Suprapubic skin (tissue), 3 donors: ENCODE results near the gene MOB1A.

Source experiments
- EP300 ChIP-seq: sonication (generic); formaldehyde crosslinking; IDR thresholded peaks from one replicate; pipeline ENCODE4 v1.6.1; 2017; ENCODE audit warnings: antibody characterized with exemption
- POLR2A ChIP-seq, 2 donors: fragments of 450-650 bp; IDR thresholded peaks; one replicate each; pipeline ENCODE4 v1.6.1; 2017; ENCODE audit warnings: antibody characterized with exemption in 2 of 2, mild to moderate bottlenecking in 2 of 2, moderate library complexity in 2 of 2
- TF ChIP-seq, protein P1 (sequence below), 2 donors: fragments of 200-600 bp in 1 of 2; fragments of 450-650 bp in 1 of 2; sonication (generic) in 1 of 2; IDR thresholded peaks; one replicate each; pipeline ENCODE4 v1.5.1; 2016 to 2019; ENCODE audit warnings: antibody characterized with exemption in 2 of 2, mild to moderate bottlenecking in 1 of 2, moderate library complexity in 1 of 2

DNA sequence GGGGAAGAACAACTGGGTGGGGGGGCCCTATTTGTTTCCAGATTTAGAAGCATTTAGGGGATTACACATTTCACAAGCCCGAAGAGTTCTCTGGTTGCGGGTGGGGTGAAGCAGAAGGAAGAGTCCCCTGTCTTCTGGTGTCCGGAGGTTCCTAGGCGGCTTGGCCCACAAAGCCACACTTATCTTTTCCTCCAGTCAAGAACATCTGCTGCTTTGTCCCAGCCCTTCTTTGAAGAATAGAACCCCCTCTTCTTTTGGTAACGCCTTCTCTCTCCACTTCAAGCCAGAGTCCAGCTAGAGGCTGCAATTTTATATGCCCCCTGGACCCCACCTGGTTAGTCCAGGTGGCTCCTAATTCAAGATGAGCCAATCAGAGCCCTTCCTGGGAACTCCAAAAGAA lies 46.8 kb downstream of the MOB1A start:
- TF ChIP-seq, protein P1, sequence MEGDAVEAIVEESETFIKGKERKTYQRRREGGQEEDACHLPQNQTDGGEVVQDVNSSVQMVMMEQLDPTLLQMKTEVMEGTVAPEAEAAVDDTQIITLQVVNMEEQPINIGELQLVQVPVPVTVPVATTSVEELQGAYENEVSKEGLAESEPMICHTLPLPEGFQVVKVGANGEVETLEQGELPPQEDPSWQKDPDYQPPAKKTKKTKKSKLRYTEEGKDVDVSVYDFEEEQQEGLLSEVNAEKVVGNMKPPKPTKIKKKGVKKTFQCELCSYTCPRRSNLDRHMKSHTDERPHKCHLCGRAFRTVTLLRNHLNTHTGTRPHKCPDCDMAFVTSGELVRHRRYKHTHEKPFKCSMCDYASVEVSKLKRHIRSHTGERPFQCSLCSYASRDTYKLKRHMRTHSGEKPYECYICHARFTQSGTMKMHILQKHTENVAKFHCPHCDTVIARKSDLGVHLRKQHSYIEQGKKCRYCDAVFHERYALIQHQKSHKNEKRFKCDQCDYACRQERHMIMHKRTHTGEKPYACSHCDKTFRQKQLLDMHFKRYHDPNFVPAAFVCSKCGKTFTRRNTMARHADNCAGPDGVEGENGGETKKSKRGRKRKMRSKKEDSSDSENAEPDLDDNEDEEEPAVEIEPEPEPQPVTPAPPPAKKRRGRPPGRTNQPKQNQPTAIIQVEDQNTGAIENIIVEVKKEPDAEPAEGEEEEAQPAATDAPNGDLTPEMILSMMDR (IDR thresholded peaks at IDR 0.05): no peak
- TF ChIP-seq POLR2A (IDR thresholded peaks at IDR 0.05) (no peak), EP300 (no peak)
